Measurements from ENCODE around the gene REM2. TPM values are rescaled to one million over a fixed set of nuclear protein-coding genes. Genes with fewer than 3 reads are reported as not detected.
"Not testable (repeated sequence)": the region's sequence is repeated elsewhere in the genome, so short reads cannot be mapped to it uniquely, and the experiment has no call there.

Gene REM2
- total RNA-seq, 4 donors from 2014 or later = 0.26 to 0.66 (median 0.38) TPM

GRCh38 chr14:22905627-22906026 lies 22.6 kb downstream of the REM2 start:
- intact Hi-C loops (cut with DNase I) = no loop called here
- TF ChIP-seq, protein P1, sequence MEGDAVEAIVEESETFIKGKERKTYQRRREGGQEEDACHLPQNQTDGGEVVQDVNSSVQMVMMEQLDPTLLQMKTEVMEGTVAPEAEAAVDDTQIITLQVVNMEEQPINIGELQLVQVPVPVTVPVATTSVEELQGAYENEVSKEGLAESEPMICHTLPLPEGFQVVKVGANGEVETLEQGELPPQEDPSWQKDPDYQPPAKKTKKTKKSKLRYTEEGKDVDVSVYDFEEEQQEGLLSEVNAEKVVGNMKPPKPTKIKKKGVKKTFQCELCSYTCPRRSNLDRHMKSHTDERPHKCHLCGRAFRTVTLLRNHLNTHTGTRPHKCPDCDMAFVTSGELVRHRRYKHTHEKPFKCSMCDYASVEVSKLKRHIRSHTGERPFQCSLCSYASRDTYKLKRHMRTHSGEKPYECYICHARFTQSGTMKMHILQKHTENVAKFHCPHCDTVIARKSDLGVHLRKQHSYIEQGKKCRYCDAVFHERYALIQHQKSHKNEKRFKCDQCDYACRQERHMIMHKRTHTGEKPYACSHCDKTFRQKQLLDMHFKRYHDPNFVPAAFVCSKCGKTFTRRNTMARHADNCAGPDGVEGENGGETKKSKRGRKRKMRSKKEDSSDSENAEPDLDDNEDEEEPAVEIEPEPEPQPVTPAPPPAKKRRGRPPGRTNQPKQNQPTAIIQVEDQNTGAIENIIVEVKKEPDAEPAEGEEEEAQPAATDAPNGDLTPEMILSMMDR (IDR thresholded peaks at IDR 0.05) = no peak
- TF ChIP-seq POLR2A (IDR thresholded peaks at IDR 0.05; ENCODE audit: low read depth) (no peak), EP300 (IDR thresholded peaks at IDR 0.05) (no peak), POLR2AphosphoS5 (IDR thresholded peaks at IDR 0.05) (no peak)
- WGBS = 99% methylated on average over 4 of the region's 4 CpGs
- Histone ChIP-seq H3K27me3 (no peaks in the 10 kb centered on the region), H3K27ac (replicated peaks in 1 of 4) (no peak overlapping the region), H3K36me3 (peaks cover 90 to 99% (median 95%) of the 10 kb centered on the region in 4 donors), H3K4me1 (peaks cover 0 to 12% (median 7%) of the 10 kb centered on the region in 4 donors), H3K4me3 (no peak overlapping the region), H3K9me3 (no peaks in the 10 kb centered on the region)
- no peak for DNase-seq (ENCODE audit: extremely low spot score)

DNA sequence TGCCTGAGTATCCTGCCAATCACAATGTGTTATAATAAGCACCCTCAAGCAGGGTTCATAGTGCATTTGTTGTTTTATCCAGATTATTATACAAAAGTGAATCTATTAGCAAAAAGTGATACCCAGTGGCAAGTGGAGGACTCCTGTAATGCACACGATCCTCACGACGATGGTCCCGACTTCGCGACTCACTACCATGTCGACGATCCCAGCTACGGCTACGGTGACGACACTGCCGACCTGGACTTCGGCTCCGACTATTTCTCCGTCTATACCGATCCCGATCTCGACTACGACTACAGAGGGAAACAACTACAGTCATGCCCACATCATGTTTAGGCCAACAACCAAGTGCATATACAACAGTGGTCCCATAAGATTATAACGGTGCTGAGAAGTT lies 23.1 kb downstream of the REM2 start:
- no peaks in the 10 kb centered on the region for H3K9me3 ChIP-seq
- no peak for DNase-seq (ENCODE audit: extremely low spot score)
- intact Hi-C loops (cut with DNase I) = no loop called here
- no peak overlapping the region for H3K4me3 ChIP-seq
- H3K36me3 ChIP-seq = peaks cover 89 to 99% (median 95%) of the 10 kb centered on the region in 4 donors
- H3K27ac ChIP-seq (replicated peaks in 1 of 4) = no peak overlapping the region
- TF ChIP-seq, protein P1 (IDR thresholded peaks at IDR 0.05) = no peak
- TF ChIP-seq POLR2AphosphoS5 (IDR thresholded peaks at IDR 0.05) (no peak), EP300 (IDR thresholded peaks at IDR 0.05) (no peak), POLR2A (IDR thresholded peaks at IDR 0.05; ENCODE audit: low read depth) (no peak)
- 96% methylated on average over 20 of the region's 20 CpGs for WGBS
- H3K27me3 ChIP-seq = no peaks in the 10 kb centered on the region
- H3K4me1 ChIP-seq = peaks cover 0 to 16% (median 10%) of the 10 kb centered on the region in 4 donors

DNA sequence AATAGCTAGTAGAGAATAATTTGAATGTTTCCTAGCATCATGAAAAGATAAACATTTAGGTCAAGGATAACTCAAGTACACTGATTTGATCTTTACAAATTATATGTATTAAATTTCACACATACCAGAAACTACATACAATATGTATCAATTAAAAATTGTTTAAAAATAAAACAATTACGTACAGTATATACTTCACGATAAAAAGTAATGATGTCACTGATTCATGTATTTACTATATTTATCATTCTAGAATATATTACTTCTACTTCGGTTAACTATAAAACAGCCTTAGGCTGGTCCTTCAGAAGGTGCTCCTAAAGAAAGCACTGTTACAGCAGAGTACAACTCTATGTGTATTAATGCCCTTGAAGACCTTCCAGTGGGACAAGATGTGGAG lies 24.4 kb downstream of the REM2 start:
- peaks cover 0 to 21% (median 16%) of the 10 kb centered on the region in 4 donors for H3K4me1 ChIP-seq
- WGBS = 84% methylated on average over 3 of the region's 3 CpGs
- no peaks in the 10 kb centered on the region for H3K27me3 ChIP-seq
- intact Hi-C loops (cut with DNase I) = no loop called here
- no peak for DNase-seq (ENCODE audit: extremely low spot score)
- H3K36me3 ChIP-seq = peaks cover 76 to 92% (median 85%) of the 10 kb centered on the region in 4 donors
- no peaks in the 10 kb centered on the region for H3K9me3 ChIP-seq
- no peak overlapping the region for H3K4me3 ChIP-seq
- TF ChIP-seq, protein P1 (IDR thresholded peaks at IDR 0.05) = no peak
- TF ChIP-seq POLR2A (IDR thresholded peaks at IDR 0.05; ENCODE audit: low read depth) = no peak
- TF ChIP-seq EP300 (IDR thresholded peaks at IDR 0.05) = no peak
- no peak for TF ChIP-seq POLR2AphosphoS5 (IDR thresholded peaks at IDR 0.05)
- no peak overlapping the region for H3K27ac ChIP-seq (replicated peaks in 1 of 4)

DNA sequence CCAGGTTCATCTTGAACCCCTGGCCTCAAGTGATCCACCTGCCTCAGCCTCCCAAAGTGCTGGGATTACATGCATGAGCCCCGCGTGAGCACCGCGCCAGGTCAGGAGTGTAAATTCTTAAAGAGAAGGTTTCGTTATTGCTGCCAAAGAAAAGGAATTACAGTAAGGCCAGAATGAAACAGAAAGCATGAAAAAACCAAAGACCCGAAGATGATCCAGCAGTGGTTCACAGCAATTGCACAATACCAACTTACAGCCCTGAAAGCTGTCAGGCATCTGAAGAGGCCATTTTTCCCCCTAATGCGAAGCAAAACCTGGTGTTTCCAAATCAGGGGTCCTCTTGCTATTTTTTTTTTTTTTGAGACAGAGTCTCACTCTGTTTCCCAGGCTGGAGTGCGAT lies 25.6 kb downstream of the REM2 start:
- Histone ChIP-seq H3K27me3 (no peaks in the 10 kb centered on the region), H3K4me3 (no peak overlapping the region), H3K36me3 (peaks cover 64 to 87% (median 74%) of the 10 kb centered on the region in 4 donors), H3K9me3 (no peaks in the 10 kb centered on the region), H3K27ac (replicated peaks in 1 of 4) (no peak overlapping the region), H3K4me1 (peaks cover 0 to 25% (median 18%) of the 10 kb centered on the region in 4 donors)
- 81% methylated on average over 8 of the region's 8 CpGs for WGBS
- TF ChIP-seq EP300 (IDR thresholded peaks at IDR 0.05) (no peak), POLR2A (IDR thresholded peaks at IDR 0.05; ENCODE audit: low read depth) (no peak), POLR2AphosphoS5 (IDR thresholded peaks at IDR 0.05) (no peak)
- TF ChIP-seq, protein P1 (IDR thresholded peaks at IDR 0.05) = no peak
- intact Hi-C loops (cut with DNase I) = no loop called here
- DNase-seq (ENCODE audit: extremely low spot score) = no peak

- H3K36me3 ChIP-seq = peaks cover 41 to 77% (median 51%) of the 10 kb centered on the region in 4 donors
- intact Hi-C loops (cut with DNase I) = loop anchor here (5.0 kb wide), 1 partner anchor 34 kb away; no protein-coding TSS in a partner anchor
- no peak overlapping the region for H3K4me3 ChIP-seq
- DNase-seq (ENCODE audit: extremely low spot score) = no peak
- TF ChIP-seq, protein P1 (IDR thresholded peaks at IDR 0.05) = no peak
- TF ChIP-seq POLR2AphosphoS5 (IDR thresholded peaks at IDR 0.05) (no peak), POLR2A (IDR thresholded peaks at IDR 0.05; ENCODE audit: low read depth) (no peak), EP300 (IDR thresholded peaks at IDR 0.05) (no peak)
- 89% methylated on average over 5 of the region's 5 CpGs for WGBS
- H3K27ac ChIP-seq (replicated peaks in 1 of 4) = no peak overlapping the region
- H3K9me3 ChIP-seq = no peaks in the 10 kb centered on the region
- H3K4me1 ChIP-seq = peaks cover 2 to 40% (median 34%) of the 10 kb centered on the region in 4 donors
- H3K27me3 ChIP-seq = no peaks in the 10 kb centered on the region
Measured at GRCh38 chr14:22910916-22911315, 27.9 kb downstream of the REM2 start.

GRCh38 chr14:22914836-22915235 lies 31.8 kb downstream of the REM2 start:
- 85% methylated on average over 4 of the region's 4 CpGs for WGBS
- DNase-seq (ENCODE audit: extremely low spot score) = not testable (repeated sequence)

More at GRCh38 chr14:22914836-22915235, 31.8 kb downstream of the REM2 start:
- not testable (repeated sequence) for H3K27me3 ChIP-seq; H3K9me3 ChIP-seq; H3K4me3 ChIP-seq; H3K27ac ChIP-seq (replicated peaks in 1 of 4)
- Histone ChIP-seq H3K4me1 (peaks cover 23 to 66% (median 60%) of the 10 kb centered on the region in 4 donors), H3K36me3 (peaks cover 4 to 46% (median 13%) of the 10 kb centered on the region in 4 donors)
- intact Hi-C loops (cut with DNase I) = loop anchor here (5.0 kb wide), 1 partner anchor 38 kb away; no protein-coding TSS in a partner anchor

Measured in esophagus muscularis mucosa (tissue), 4 donors.